ENCODE results near the gene NUTM2F.
"Not testable (repeated sequence)": the region's sequence is repeated elsewhere in the genome, so short reads cannot be mapped to it uniquely, and the experiment has no call there.

Gene NUTM2F

GRCh38 chr9:94315034-94315984 lies 13.1 kb downstream of the NUTM2F start:
- H3K27ac ChIP-seq (ENCODE audit: low read depth, low read length, severe bottlenecking); H3K4me1 ChIP-seq (ENCODE audit: control insufficient read depth, insufficient read depth, low read length, poor library complexity, severe bottlenecking); H3K4me3 ChIP-seq (ENCODE audit: extremely low read depth, insufficient read depth, low read length, poor library complexity, severe bottlenecking); H3K9me3 ChIP-seq (ENCODE audit: control insufficient read depth, low read length); H3K36me3 ChIP-seq (ENCODE audit: control insufficient read depth, insufficient read depth, low read length): not testable (repeated sequence)
- no CpG with 5 or more reads among the region's 15 CpGs for WGBS, 2 experiments (ENCODE audit: insufficient coverage in 2 of 2)

DNA sequence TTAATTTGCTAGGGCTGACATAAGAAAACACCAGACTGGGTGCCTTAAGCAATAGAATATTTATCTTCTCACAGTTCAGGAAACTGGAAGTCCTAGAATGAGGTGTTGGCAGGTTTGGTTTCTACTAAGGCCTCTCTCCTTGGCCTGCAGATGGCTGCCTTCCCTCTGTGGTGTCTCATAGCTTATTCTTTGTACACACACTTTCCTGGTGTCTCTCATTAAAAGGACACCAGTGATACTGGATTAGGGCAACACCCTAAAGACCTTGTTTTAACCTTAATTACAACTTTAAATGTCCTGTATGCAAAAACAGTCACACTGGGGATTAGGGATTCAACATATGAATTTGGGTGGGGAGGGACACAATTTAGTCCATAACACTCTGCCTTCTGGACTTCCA lies 25.1 kb downstream of the NUTM2F start:
- Histone ChIP-seq H3K4me1 (ENCODE audit: control insufficient read depth, insufficient read depth, low read length, poor library complexity, severe bottlenecking) (no peaks in the 10 kb centered on the region), H3K9me3 (ENCODE audit: control insufficient read depth, low read length) (no peaks in the 10 kb centered on the region), H3K27ac (ENCODE audit: low read depth, low read length, severe bottlenecking) (no peak overlapping the region)

GRCh38 chr9:94302426-94302825 lies 26.0 kb downstream of the NUTM2F start:
- Histone ChIP-seq H3K27ac (ENCODE audit: low read depth, low read length, severe bottlenecking) (no peak overlapping the region), H3K36me3 (ENCODE audit: control insufficient read depth, insufficient read depth, low read length) (peaks cover 3% of the 10 kb centered on the region), H3K9me3 (ENCODE audit: control insufficient read depth, low read length) (no peaks in the 10 kb centered on the region), H3K4me1 (ENCODE audit: control insufficient read depth, insufficient read depth, low read length, poor library complexity, severe bottlenecking) (no peaks in the 10 kb centered on the region), H3K4me3 (ENCODE audit: extremely low read depth, insufficient read depth, low read length, poor library complexity, severe bottlenecking) (no peak overlapping the region)
- 93 to 100% methylated on average over 4 of the region's 4 CpGs for WGBS, 2 experiments (ENCODE audit: insufficient coverage in 2 of 2)

More for the DNA sequence above, 25.1 kb downstream of the NUTM2F start:
- H3K36me3 ChIP-seq (ENCODE audit: control insufficient read depth, insufficient read depth, low read length) = peaks cover 3% of the 10 kb centered on the region
- no peak overlapping the region for H3K4me3 ChIP-seq (ENCODE audit: extremely low read depth, insufficient read depth, low read length, poor library complexity, severe bottlenecking)

DNA sequence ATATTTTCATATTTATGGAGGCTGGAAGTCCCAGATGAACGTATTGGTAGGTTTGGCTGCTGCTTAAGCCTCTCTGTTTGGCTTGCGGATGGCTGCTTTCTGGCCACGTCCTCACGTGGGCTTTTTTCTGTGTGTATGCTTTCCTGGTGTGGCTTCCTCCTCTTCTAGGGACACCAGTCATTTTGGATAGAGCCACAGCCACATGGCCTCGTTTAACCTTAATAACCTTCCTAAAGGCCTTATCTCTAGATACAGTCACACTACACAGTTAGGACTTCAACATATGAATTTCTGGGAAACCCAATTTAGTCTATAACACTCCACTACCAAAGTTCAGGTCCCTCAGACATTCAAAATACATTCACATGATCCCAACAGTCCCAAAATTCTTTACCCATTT lies 26.9 kb downstream of the NUTM2F start:
- H3K9me3 ChIP-seq (ENCODE audit: control insufficient read depth, low read length) = no peaks in the 10 kb centered on the region
- H3K4me1 ChIP-seq (ENCODE audit: control insufficient read depth, insufficient read depth, low read length, poor library complexity, severe bottlenecking) = no peaks in the 10 kb centered on the region
- peaks cover 7% of the 10 kb centered on the region for H3K36me3 ChIP-seq (ENCODE audit: control insufficient read depth, insufficient read depth, low read length)
- 100% methylated on average over 2 to 4 of the region's 5 CpGs for WGBS, 2 experiments (ENCODE audit: insufficient coverage in 2 of 2)
- no peak overlapping the region for H3K27ac ChIP-seq (ENCODE audit: low read depth, low read length, severe bottlenecking)
- no peak overlapping the region for H3K4me3 ChIP-seq (ENCODE audit: extremely low read depth, insufficient read depth, low read length, poor library complexity, severe bottlenecking)

DNA sequence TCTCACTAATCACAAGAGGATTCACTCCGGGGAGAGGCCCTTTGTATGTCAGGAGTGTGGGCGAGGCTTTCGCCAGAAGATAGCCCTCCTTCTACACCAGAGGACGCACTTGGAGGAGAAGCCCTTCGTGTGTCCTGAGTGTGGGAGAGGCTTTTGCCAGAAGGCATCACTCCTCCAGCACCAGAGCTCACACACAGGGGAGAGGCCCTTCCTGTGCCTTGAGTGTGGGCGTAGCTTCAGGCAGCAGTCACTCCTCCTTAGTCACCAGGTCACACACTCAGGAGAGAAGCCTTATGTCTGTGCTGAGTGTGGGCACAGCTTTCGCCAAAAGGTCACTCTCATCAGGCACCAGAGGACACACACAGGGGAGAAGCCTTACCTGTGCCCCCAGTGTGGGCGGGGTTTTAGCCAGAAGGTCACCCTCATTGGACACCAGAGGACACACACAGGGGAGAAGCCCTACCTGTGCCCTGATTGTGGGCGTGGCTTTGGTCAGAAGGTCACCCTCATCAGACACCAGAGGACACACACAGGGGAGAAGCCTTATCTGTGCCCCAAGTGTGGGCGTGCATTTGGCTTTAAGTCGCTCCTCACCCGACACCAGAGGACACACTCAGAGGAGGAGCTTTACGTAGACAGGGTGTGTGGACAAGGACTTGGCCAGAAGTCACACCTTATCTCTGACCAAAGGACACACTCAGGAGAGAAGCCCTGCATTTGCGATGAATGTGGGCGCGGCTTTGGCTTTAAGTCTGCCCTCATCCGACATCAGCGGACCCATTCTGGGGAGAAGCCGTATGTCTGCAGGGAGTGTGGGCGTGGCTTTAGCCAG lies 27.8 kb downstream of the NUTM2F start:
- H3K9me3 ChIP-seq (ENCODE audit: control insufficient read depth, low read length) = no peaks in the 10 kb centered on the region

GRCh38 chr9:94298949-94299599 lies 29.4 kb downstream of the NUTM2F start:
- H3K36me3 ChIP-seq (ENCODE audit: control insufficient read depth, insufficient read depth, low read length) = peaks cover 7% of the 10 kb centered on the region
- H3K27ac ChIP-seq (ENCODE audit: low read depth, low read length, severe bottlenecking) = no peak overlapping the region
- 83 to 86% methylated on average over 7 to 8 of the region's 9 CpGs for WGBS, 2 experiments (ENCODE audit: insufficient coverage in 2 of 2)
- H3K4me3 ChIP-seq (ENCODE audit: extremely low read depth, insufficient read depth, low read length, poor library complexity, severe bottlenecking) = no peak overlapping the region
- no peaks in the 10 kb centered on the region for H3K9me3 ChIP-seq (ENCODE audit: control insufficient read depth, low read length)
- no peaks in the 10 kb centered on the region for H3K4me1 ChIP-seq (ENCODE audit: control insufficient read depth, insufficient read depth, low read length, poor library complexity, severe bottlenecking)

More for the DNA sequence above, 27.8 kb downstream of the NUTM2F start:
- WGBS, 2 experiments (ENCODE audit: insufficient coverage in 2 of 2) = 96% methylated on average over 12 of the region's 20 CpGs
- Histone ChIP-seq H3K4me1 (ENCODE audit: control insufficient read depth, insufficient read depth, low read length, poor library complexity, severe bottlenecking) (no peaks in the 10 kb centered on the region), H3K36me3 (ENCODE audit: control insufficient read depth, insufficient read depth, low read length) (peaks cover 7% of the 10 kb centered on the region), H3K27ac (ENCODE audit: low read depth, low read length, severe bottlenecking) (no peak overlapping the region), H3K4me3 (ENCODE audit: extremely low read depth, insufficient read depth, low read length, poor library complexity, severe bottlenecking) (no peak overlapping the region)

DNA sequence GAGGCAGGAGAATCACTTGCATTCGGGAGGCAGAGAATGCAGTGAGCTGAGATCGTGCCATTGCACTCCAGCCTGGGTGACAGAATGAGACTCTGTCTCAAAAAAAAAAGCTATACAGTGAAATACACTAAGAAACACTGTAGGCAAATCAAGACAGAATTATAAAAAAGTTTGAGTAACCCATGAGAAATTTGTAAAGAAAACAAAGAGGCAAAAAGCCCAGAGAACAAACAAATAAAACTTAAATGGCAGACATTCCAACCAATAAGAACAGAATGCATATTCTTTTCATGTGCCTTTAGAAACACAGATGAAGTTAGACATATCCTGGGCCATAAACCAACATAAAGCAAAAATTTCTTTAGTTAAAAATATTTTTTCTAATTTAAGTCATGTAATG lies 38.8 kb downstream of the NUTM2F start:
- H3K36me3 ChIP-seq (ENCODE audit: control insufficient read depth, insufficient read depth, low read length) = peaks cover 13% of the 10 kb centered on the region
- H3K27ac ChIP-seq (ENCODE audit: low read depth, low read length, severe bottlenecking) = no peak overlapping the region
- H3K4me1 ChIP-seq (ENCODE audit: control insufficient read depth, insufficient read depth, low read length, poor library complexity, severe bottlenecking) = no peaks in the 10 kb centered on the region
- H3K9me3 ChIP-seq (ENCODE audit: control insufficient read depth, low read length) = peaks cover 4% of the 10 kb centered on the region
- WGBS, 2 experiments (ENCODE audit: insufficient coverage in 2 of 2) = 100% methylated on average over 2 of the region's 2 CpGs; no CpG with 5 or more reads in 1 of the 2 experiments
- H3K4me3 ChIP-seq (ENCODE audit: extremely low read depth, insufficient read depth, low read length, poor library complexity, severe bottlenecking) = no peak overlapping the region

DNA sequence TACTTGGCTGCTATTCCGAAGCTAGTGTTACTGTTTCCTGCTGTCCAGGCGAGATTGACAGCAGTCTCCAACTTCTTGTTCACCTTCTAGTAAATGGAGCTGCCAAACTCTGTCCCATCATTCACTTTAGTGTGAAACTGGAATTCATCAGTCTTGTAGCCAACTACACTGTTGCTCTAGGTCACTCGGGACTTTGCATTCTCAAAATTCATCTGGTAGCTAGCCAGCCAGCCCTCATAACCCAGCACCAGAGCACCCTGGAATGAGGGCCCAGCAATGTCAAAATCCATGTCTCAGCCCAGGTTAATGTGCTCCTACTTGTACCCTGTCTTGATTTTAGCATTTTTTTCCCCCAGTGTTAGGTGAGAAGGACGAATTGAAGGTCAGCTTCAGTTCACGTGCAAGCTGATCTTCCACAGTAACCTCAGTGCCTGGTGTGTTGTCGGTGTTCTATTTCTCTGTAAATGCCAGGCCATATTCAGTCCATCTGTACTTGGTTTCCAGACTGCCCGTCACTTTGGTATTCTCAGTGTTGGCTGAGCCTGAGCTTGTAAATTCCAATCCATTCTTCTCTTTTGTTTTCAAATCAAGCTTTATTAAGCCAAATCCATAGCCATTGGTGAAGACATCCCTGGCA lies 40.4 kb downstream of the NUTM2F start:
- H3K4me3 ChIP-seq (ENCODE audit: extremely low read depth, insufficient read depth, low read length, poor library complexity, severe bottlenecking) = no peak overlapping the region
- 85 to 97% methylated on average over 6 to 7 of the region's 7 CpGs for WGBS, 2 experiments (ENCODE audit: insufficient coverage in 2 of 2)
- H3K9me3 ChIP-seq (ENCODE audit: control insufficient read depth, low read length) = peaks cover 4% of the 10 kb centered on the region
- no peak overlapping the region for H3K27ac ChIP-seq (ENCODE audit: low read depth, low read length, severe bottlenecking)
- peaks cover 14% of the 10 kb centered on the region for H3K36me3 ChIP-seq (ENCODE audit: control insufficient read depth, insufficient read depth, low read length)
- no peaks in the 10 kb centered on the region for H3K4me1 ChIP-seq (ENCODE audit: control insufficient read depth, insufficient read depth, low read length, poor library complexity, severe bottlenecking)

- H3K27ac ChIP-seq (ENCODE audit: low read depth, low read length, severe bottlenecking) = no peak overlapping the region
- no peaks in the 10 kb centered on the region for H3K4me1 ChIP-seq (ENCODE audit: control insufficient read depth, insufficient read depth, low read length, poor library complexity, severe bottlenecking)
- WGBS, 2 experiments (ENCODE audit: insufficient coverage in 2 of 2) = no CpG with 5 or more reads among the region's 3 CpGs
- peaks cover 17% of the 10 kb centered on the region for H3K36me3 ChIP-seq (ENCODE audit: control insufficient read depth, insufficient read depth, low read length)
- H3K4me3 ChIP-seq (ENCODE audit: extremely low read depth, insufficient read depth, low read length, poor library complexity, severe bottlenecking) = no peak overlapping the region
- peaks cover 1% of the 10 kb centered on the region for H3K9me3 ChIP-seq (ENCODE audit: control insufficient read depth, low read length)
Observed at GRCh38 chr9:94286116-94286515, 42.3 kb downstream of the NUTM2F start.

DNA sequence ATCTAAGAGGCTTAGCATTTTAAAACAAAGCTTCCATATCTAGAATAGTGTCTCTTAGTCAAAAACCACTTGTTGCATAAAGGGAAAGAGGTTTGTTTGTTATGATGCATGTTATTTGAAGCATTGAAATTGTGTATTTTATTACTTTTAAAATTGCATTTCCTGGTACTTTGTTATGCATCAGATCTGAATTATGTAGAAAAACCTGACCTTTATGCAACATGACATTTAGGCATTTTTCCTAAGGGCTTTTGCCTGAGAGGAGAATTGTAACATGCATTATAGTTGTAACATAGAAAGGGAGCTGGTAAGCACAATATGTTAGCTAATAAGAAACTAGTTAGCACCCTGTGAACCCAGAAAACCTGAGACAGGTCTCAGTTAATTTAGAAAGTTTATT lies 47.3 kb downstream of the NUTM2F start:
- H3K9me3 ChIP-seq (ENCODE audit: control insufficient read depth, low read length) = peaks cover 23% of the 10 kb centered on the region
- peaks cover 34% of the 10 kb centered on the region for H3K36me3 ChIP-seq (ENCODE audit: control insufficient read depth, insufficient read depth, low read length)
- no peak overlapping the region for H3K4me3 ChIP-seq (ENCODE audit: extremely low read depth, insufficient read depth, low read length, poor library complexity, severe bottlenecking)
- no peak overlapping the region for H3K27ac ChIP-seq (ENCODE audit: low read depth, low read length, severe bottlenecking)
- no peaks in the 10 kb centered on the region for H3K4me1 ChIP-seq (ENCODE audit: control insufficient read depth, insufficient read depth, low read length, poor library complexity, severe bottlenecking)
